ENCODE data around the gene STARD7. TPM values are rescaled to one million over a fixed set of nuclear protein-coding genes. Genes with fewer than 3 reads are reported as not detected.
A peak's percentile ranks its signal among the peaks of the same experiment; 100 is the strongest.

STARD7 gene
- total and polyA plus RNA-seq, 9 of the 15 experiments (the other 6 are each of a cell fraction or from before 2014, with no cell fraction given) = 90.9 to 196 (median 145) TPM

GRCh38 chr2:96225016-96225533 is 16.4 kb upstream of the STARD7 start (continued):
- TF ChIP-seq CAMTA2 (CRISPR knock-in tag; conservative IDR thresholded peaks at IDR 0.05) = no peak
- TF ChIP-seq THRB (CRISPR knock-in tag; conservative IDR thresholded peaks at IDR 0.05) = 0 out of 2 replicates have a peak, but pooled peaks have one; percentile 45
- no peak for TF ChIP-seq NFATC3 (IDR thresholded peaks at IDR 0.05)
- no peak for TF ChIP-seq ZBED1 (IDR thresholded peaks at IDR 0.05)
- TF ChIP-seq ZBTB26 (CRISPR knock-in tag; IDR thresholded peaks at IDR 0.05) = no peak
- TF ChIP-seq ZZZ3 (IDR thresholded peaks at IDR 0.05) = no peak
- no peak for TF ChIP-seq ETS1 (conservative IDR thresholded peaks at IDR 0.05; ENCODE audit: control insufficient read depth, low read depth, low read length)
- TF ChIP-seq ZNF79 (CRISPR knock-in tag; IDR thresholded peaks at IDR 0.05; ENCODE audit: low read depth) = 0 out of 2 replicates have a peak, but pooled peaks have one; percentile 58
- peak; percentile 87 for TF ChIP-seq SMAD4 (CRISPR knock-in tag; conservative IDR thresholded peaks at IDR 0.05)
- TF ChIP-seq GABPB2 (CRISPR knock-in tag; conservative IDR thresholded peaks at IDR 0.05) = no peak
- peak; percentile 79 for TF ChIP-seq ELF1 (tag; IDR thresholded peaks at IDR 0.05)
- TF ChIP-seq CBX5 (IDR thresholded peaks at IDR 0.05; ENCODE audit: borderline replicate concordance, low read depth) = no peak
- no peak for TF ChIP-seq ZNF609 (CRISPR knock-in tag; IDR thresholded peaks at IDR 0.05; ENCODE audit: borderline replicate concordance)
- no peak for TF ChIP-seq ZNF121 (CRISPR knock-in tag; conservative IDR thresholded peaks at IDR 0.05)
- TF ChIP-seq AFF1 (IDR thresholded peaks at IDR 0.05; ENCODE audit: low read depth in 1 of 2, partially characterized antibody in 2 of 2) = peak in 1 of 2 experiments; percentile 59
- no peak for TF ChIP-seq KDM1A (IDR thresholded peaks at IDR 0.05)
- no peak for TF ChIP-seq HLTF (IDR thresholded peaks at IDR 0.05)

All from K562 (cell line).